Measurements from ENCODE around the gene SLC12A1.

The SLC12A1 gene

GRCh38 chr15:48298914-48299313 lies 92.8 kb downstream of the SLC12A1 start:
- Histone ChIP-seq H3K4me2 (ENCODE audit: low read depth, low read length) (no peak overlapping the region), H3K27me3 (replicated peaks; ENCODE audit: insufficient read depth, low read length) (no peaks in the 10 kb centered on the region), H3K27ac (ENCODE audit: low read length) (no peak overlapping the region), H3K4me3 (ENCODE audit: low read length) (no peak overlapping the region), H3K79me2 (ENCODE audit: low read length) (no peaks in the 10 kb centered on the region), H3K36me3 (replicated peaks; ENCODE audit: insufficient read depth, low read length) (no peaks in the 10 kb centered on the region), H3K9me2 (replicated peaks; ENCODE audit: insufficient read depth, low read length) (no peaks in the 10 kb centered on the region), H4K20me1 (ENCODE audit: insufficient read depth, low read length) (no peaks in the 10 kb centered on the region), H2AFZ (ENCODE audit: low read length) (no peak overlapping the region), H3F3A (ENCODE audit: insufficient read depth, low read length) (no peaks in the 10 kb centered on the region), H3K9ac (ENCODE audit: low read length) (no peak overlapping the region), H3K4me1 (ENCODE audit: low read length) (no peaks in the 10 kb centered on the region), H3K9me3 (replicated peaks; ENCODE audit: insufficient read depth, low read length) (no peaks in the 10 kb centered on the region)
- TF ChIP-seq CTCF (IDR thresholded peaks at IDR 0.05; ENCODE audit: low read length): no peak
- no peak for TF ChIP-seq EZH2 (optimal IDR thresholded peaks at IDR 0.05; ENCODE audit: low read depth, low read length)
- no peak for TF ChIP-seq EZH2phosphoT487 (IDR thresholded peaks at IDR 0.05; ENCODE audit: low read length)
- no peak for DNase-seq

- Histone ChIP-seq H4K20me1 (ENCODE audit: insufficient read depth, low read length) (no peaks in the 10 kb centered on the region), H3K27ac (ENCODE audit: low read length) (no peak overlapping the region), H3K4me1 (ENCODE audit: low read length) (no peaks in the 10 kb centered on the region), H3K9ac (ENCODE audit: low read length) (no peak overlapping the region), H2AFZ (ENCODE audit: low read length) (no peak overlapping the region), H3K4me3 (ENCODE audit: low read length) (no peak overlapping the region), H3K4me2 (ENCODE audit: low read depth, low read length) (no peak overlapping the region), H3K9me3 (replicated peaks; ENCODE audit: insufficient read depth, low read length) (no peaks in the 10 kb centered on the region), H3K79me2 (ENCODE audit: low read length) (no peaks in the 10 kb centered on the region), H3F3A (ENCODE audit: insufficient read depth, low read length) (no peaks in the 10 kb centered on the region), H3K36me3 (replicated peaks; ENCODE audit: insufficient read depth, low read length) (no peaks in the 10 kb centered on the region), H3K9me2 (replicated peaks; ENCODE audit: insufficient read depth, low read length) (no peaks in the 10 kb centered on the region), H3K27me3 (replicated peaks; ENCODE audit: insufficient read depth, low read length) (no peaks in the 10 kb centered on the region)
- DNase-seq: no peak
- TF ChIP-seq EZH2 (optimal IDR thresholded peaks at IDR 0.05; ENCODE audit: low read depth, low read length) (no peak), EZH2phosphoT487 (IDR thresholded peaks at IDR 0.05; ENCODE audit: low read length) (no peak), CTCF (IDR thresholded peaks at IDR 0.05; ENCODE audit: low read length) (no peak)
Observed at GRCh38 chr15:48300038-48300437, 93.9 kb downstream of the SLC12A1 start.

- Histone ChIP-seq H3K4me1 (ENCODE audit: low read length) (no peaks in the 10 kb centered on the region), H3F3A (ENCODE audit: insufficient read depth, low read length) (no peaks in the 10 kb centered on the region), H2AFZ (ENCODE audit: low read length) (no peak overlapping the region), H3K36me3 (replicated peaks; ENCODE audit: insufficient read depth, low read length) (no peaks in the 10 kb centered on the region), H3K79me2 (ENCODE audit: low read length) (no peaks in the 10 kb centered on the region), H3K9me2 (replicated peaks; ENCODE audit: insufficient read depth, low read length) (no peaks in the 10 kb centered on the region), H4K20me1 (ENCODE audit: insufficient read depth, low read length) (no peaks in the 10 kb centered on the region), H3K4me3 (ENCODE audit: low read length) (no peak overlapping the region), H3K27ac (ENCODE audit: low read length) (no peak overlapping the region), H3K9me3 (replicated peaks; ENCODE audit: insufficient read depth, low read length) (no peaks in the 10 kb centered on the region), H3K27me3 (replicated peaks; ENCODE audit: insufficient read depth, low read length) (no peaks in the 10 kb centered on the region), H3K9ac (ENCODE audit: low read length) (no peak overlapping the region), H3K4me2 (ENCODE audit: low read depth, low read length) (no peak overlapping the region)
- no peak for DNase-seq
- no peak for TF ChIP-seq CTCF (IDR thresholded peaks at IDR 0.05; ENCODE audit: low read length)
- no peak for TF ChIP-seq EZH2 (optimal IDR thresholded peaks at IDR 0.05; ENCODE audit: low read depth, low read length)
- no peak for TF ChIP-seq EZH2phosphoT487 (IDR thresholded peaks at IDR 0.05; ENCODE audit: low read length)
Observed at GRCh38 chr15:48304398-48304797, 98.3 kb downstream of the SLC12A1 start.

Data from MM.1S (cell line).